PC-3 (cell line): Measurements from ENCODE around the gene TLN1.

ENCODE experiments used
- CTCF ChIP-seq: fragments of 300-600 bp; sonication (generic); conservative IDR thresholded peaks from 2 replicates; pipeline ENCODE4 v1.5.1; 2017; ENCODE audit warnings: antibody characterized with exemption, low read depth, mild to moderate bottlenecking, low read length
- EZH2 ChIP-seq: fragments of 300-600 bp; sonication (generic); IDR thresholded peaks from one replicate; pipeline ENCODE4 v1.6.1; 2017; ENCODE audit warnings: antibody characterized with exemption, mild to moderate bottlenecking, low read length; ENCODE audit not compliant: unreplicated experiment
- EZH2phosphoT487 ChIP-seq: fragments of 300-600 bp; sonication (generic); IDR thresholded peaks from 2 replicates; pipeline ENCODE4 v1.6.1; 2018; ENCODE audit warnings: mild to moderate bottlenecking, antibody characterized with exemption, low read length, borderline replicate concordance

GRCh38 chr9:35658968-35659220 is 73.1 kb downstream of the TLN1 start:
- TF ChIP-seq EZH2 (no peak), CTCF (no peak), EZH2phosphoT487 (no peak)
